H1 (cell line): ENCODE results near the gene GPR15LG.

Source experiments
- TAF7 ChIP-seq: optimal IDR thresholded peaks from 2 replicates; pipeline ENCODE3; 2011; ENCODE audit warnings: low read depth, mild to moderate bottlenecking, inconsistent platforms, low read length, moderate library complexity, borderline replicate concordance
- YY1 ChIP-seq: IDR thresholded peaks from 2 replicates; pipeline ENCODE4 v1.6.1; 2011; ENCODE audit warnings: low read depth, mild to moderate bottlenecking, low read length
- TF ChIP-seq, protein P1 (sequence below), 3 experiments: IDR thresholded peaks; 1 replicate in 2 of 3; 2 replicates in 1 of 3; pipeline versions ENCODE4 v1.5.1 to v1.6.1; 2011; ENCODE audit warnings: low read length in 3 of 3, mild to moderate bottlenecking in 3 of 3, inconsistent platforms in 2 of 3, low read depth in 1 of 3, moderate library complexity in 1 of 3; ENCODE audit not compliant: insufficient read depth in 1 of 3; ENCODE audit errors: control extremely low read depth in 1 of 3
- TF ChIP-seq, protein P2 (sequence below): IDR thresholded peaks from 2 replicates; pipeline ENCODE4 v1.6.1; 2011; ENCODE audit warnings: low read length, improper control_type of control experiment

DNA sequence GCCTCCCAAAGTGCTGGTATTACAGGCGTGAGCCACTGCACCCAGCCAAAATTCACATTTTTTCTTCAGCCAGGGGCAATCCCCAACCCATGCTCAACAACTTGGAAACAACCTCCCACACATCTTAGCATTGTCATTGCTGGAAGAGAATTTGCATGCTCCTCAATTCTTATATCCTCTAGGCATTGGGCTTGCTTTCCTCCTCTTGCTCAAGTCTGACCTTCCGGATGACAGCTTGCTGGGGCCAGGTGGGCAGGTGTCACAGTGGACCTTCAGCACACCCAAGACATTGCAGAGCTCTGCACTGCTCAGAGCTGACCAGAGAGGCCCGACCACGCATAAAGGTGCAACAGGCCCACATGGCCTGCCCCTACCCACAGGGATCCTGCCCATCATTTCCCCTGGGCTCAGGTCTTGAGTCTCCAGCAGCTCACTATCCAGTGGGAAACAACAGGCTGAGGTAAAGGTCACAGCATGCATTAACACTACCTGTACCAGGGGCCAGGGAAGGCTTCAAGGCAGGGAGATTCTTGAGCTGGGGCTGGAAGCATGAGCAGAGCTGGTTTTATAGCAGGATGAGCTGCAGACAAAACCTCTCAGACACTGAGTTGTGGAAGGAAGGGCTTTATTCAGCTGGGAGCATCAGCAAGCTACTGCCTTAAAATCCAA lies 6.8 kb upstream of the GPR15LG start:
- TF ChIP-seq YY1 (no peak), TAF7 (no peak)
- TF ChIP-seq, protein P1, sequence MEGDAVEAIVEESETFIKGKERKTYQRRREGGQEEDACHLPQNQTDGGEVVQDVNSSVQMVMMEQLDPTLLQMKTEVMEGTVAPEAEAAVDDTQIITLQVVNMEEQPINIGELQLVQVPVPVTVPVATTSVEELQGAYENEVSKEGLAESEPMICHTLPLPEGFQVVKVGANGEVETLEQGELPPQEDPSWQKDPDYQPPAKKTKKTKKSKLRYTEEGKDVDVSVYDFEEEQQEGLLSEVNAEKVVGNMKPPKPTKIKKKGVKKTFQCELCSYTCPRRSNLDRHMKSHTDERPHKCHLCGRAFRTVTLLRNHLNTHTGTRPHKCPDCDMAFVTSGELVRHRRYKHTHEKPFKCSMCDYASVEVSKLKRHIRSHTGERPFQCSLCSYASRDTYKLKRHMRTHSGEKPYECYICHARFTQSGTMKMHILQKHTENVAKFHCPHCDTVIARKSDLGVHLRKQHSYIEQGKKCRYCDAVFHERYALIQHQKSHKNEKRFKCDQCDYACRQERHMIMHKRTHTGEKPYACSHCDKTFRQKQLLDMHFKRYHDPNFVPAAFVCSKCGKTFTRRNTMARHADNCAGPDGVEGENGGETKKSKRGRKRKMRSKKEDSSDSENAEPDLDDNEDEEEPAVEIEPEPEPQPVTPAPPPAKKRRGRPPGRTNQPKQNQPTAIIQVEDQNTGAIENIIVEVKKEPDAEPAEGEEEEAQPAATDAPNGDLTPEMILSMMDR (IDR thresholded peaks at IDR 0.05; ENCODE audit: control extremely low read depth in 1 of 3, insufficient read depth in 1 of 3, low read depth in 1 of 3, low read length in 3 of 3) = no peak
- TF ChIP-seq, protein P2, sequence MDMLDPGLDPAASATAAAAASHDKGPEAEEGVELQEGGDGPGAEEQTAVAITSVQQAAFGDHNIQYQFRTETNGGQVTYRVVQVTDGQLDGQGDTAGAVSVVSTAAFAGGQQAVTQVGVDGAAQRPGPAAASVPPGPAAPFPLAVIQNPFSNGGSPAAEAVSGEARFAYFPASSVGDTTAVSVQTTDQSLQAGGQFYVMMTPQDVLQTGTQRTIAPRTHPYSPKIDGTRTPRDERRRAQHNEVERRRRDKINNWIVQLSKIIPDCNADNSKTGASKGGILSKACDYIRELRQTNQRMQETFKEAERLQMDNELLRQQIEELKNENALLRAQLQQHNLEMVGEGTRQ = no peak
